ENCODE results near the gene PSMB9. TPM values are rescaled to one million over a fixed set of nuclear protein-coding genes. Genes with fewer than 3 reads are reported as not detected.

Gene PSMB9
- total and polyA plus RNA-seq, 8 donors = 5.1 to 18.1 (median 7.0) TPM

DNA sequence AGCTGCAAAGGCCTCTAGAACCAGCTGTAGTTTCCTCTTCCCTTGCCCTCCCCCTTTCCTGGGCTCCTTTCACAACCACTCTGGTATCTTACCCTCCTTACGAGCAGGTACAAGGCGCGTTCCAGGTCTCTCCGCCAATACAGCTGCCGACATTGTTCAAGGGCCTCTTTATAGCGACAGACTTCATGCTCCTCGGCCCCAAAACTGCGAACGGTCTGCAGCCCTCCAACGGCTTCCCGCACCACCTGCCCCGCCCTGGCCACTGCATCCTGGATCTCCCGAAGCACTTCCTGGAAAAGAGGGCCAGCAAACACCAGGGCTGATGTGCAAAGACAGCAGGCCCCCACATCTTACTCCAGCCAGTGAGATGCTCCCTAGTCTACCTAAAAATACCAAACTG, 21.5 kb upstream of the PSMB9 start:
- no peak for TF ChIP-seq CTCF (IDR thresholded peaks at IDR 0.05)
- FAIRE-seq (no peak), DNase-seq (no peak), ATAC-seq (no peak)
- Histone ChIP-seq H3K27ac (no peak overlapping the region), H3K9me3 (no peaks in the 10 kb centered on the region), H3K36me3 (peaks cover 0 to 8% (median 7%) of the 10 kb centered on the region in 3 donors), H3K4me1 (peaks cover 0 to under 1% (median 0%) of the 10 kb centered on the region in 3 donors), H3K27me3 (no peaks in the 10 kb centered on the region), H3K4me3 (no peak overlapping the region)
- 85 to 90% methylated on average over 13 of the region's 13 CpGs for WGBS, 2 donors
- intact Hi-C loops (cut with DNase I) = no loop called here

- Histone ChIP-seq H3K4me1 (peaks cover 0 to 3% (median 0%) of the 10 kb centered on the region in 3 donors), H3K27ac (no peak overlapping the region), H3K9me3 (no peaks in the 10 kb centered on the region), H3K4me3 (no peak overlapping the region), H3K36me3 (peaks cover 0 to 8% (median 7%) of the 10 kb centered on the region in 3 donors), H3K27me3 (no peaks in the 10 kb centered on the region)
- intact Hi-C loops (cut with DNase I) = no loop called here
- ATAC-seq (no peak), DNase-seq (no peak), FAIRE-seq (no peak)
- WGBS, 2 donors = 83 to 87% methylated on average over 5 of the region's 5 CpGs
- no peak for TF ChIP-seq CTCF (IDR thresholded peaks at IDR 0.05)
Observed at GRCh38 chr6:32833664-32834063, 20.3 kb upstream of the PSMB9 start.

DNA sequence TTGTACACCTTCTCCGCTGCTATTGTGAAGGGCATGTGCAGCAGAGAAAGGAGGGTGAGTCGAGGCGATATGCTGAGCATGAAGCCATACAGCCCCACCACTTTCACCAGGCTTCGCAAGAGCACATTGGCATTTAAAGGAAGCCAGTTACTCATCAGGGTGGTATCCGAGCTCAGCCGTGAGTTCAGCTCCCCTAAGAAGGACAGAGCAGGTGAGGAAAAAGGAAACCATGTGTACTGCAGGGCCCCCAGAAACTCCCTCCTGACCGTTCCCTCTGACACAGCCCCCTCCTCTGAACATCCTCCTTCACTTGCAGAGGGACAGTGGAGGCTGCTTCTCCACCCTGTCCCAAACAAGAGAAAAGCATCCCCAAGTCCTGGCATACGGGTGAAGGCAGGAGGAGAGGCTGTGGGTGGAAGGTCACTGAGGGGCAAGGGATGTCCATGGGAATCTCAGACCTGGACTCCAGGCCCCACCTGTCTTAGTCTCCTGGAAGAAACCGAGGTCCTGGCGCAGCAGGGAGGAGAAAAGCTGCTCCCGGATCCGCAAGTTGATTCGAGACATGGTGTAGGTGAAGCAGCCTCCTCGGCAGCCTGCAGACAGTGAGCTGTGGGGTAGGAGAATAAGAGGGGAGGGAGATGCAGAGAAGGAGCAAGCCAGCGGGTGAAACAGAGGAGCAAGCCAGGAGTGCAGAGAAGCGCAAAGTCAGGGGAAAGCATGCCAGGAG, 18.7 kb upstream of the PSMB9 start:
- no peak for DNase-seq
- 91 to 92% methylated on average over 16 of the region's 16 CpGs for WGBS, 2 donors
- intact Hi-C loops (cut with DNase I) = no loop called here
- FAIRE-seq = no peak
- Histone ChIP-seq H3K4me3 (no peak overlapping the region), H3K36me3 (peaks cover 0 to 2% (median 0%) of the 10 kb centered on the region in 3 donors), H3K9me3 (no peaks in the 10 kb centered on the region), H3K4me1 (peaks cover 0 to 3% (median 0%) of the 10 kb centered on the region in 3 donors), H3K27ac (no peak overlapping the region), H3K27me3 (no peaks in the 10 kb centered on the region)
- TF ChIP-seq CTCF (IDR thresholded peaks at IDR 0.05) = no peak
- ATAC-seq = no peak

- Histone ChIP-seq H3K27ac (no peak overlapping the region), H3K9me3 (no peaks in the 10 kb centered on the region), H3K4me1 (peaks cover 0 to 3% (median 0%) of the 10 kb centered on the region in 3 donors), H3K36me3 (no peaks in the 10 kb centered on the region), H3K4me3 (no peak overlapping the region), H3K27me3 (no peaks in the 10 kb centered on the region)
- ATAC-seq (no peak), DNase-seq (no peak), FAIRE-seq (no peak)
- intact Hi-C loops (cut with DNase I) = no loop called here
- no peak for TF ChIP-seq CTCF (IDR thresholded peaks at IDR 0.05)
- 72 to 87% methylated on average over 2 of the region's 2 CpGs for WGBS, 2 donors
Observed at GRCh38 chr6:32836873-32837272, 17.1 kb upstream of the PSMB9 start.

DNA sequence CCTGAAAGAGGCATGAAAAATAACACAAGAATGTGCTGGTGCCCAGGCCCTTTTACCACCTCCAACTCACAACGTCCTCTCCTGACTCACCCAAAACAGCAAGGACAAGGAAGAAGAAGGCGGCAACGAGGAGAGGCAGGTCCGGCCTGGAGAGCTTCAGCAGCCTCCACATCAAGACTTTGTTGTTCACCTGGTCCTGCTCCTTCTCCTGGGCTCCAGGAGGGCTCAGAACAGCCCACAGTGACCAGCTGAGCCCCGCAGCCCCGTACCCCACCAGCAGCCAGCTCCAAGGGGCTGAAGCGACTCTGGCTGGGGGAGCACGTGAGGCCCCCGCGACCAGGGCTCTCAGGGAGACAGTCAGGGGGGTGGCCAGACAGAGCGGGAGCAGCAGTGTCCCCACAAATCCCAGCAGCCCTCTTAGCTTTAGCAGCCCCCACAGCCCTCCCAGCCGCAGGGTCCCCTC, 16.3 kb upstream of the PSMB9 start:
- H3K9me3 ChIP-seq = no peaks in the 10 kb centered on the region
- ATAC-seq (peak in 1 of 4 donors; percentile 1), DNase-seq (peak in 1 of 6 donors; percentile 59), FAIRE-seq (no peak)
- WGBS, 2 donors = 34 to 40% methylated on average over 12 of the region's 12 CpGs
- no peak for TF ChIP-seq CTCF (IDR thresholded peaks at IDR 0.05)
- H3K36me3 ChIP-seq = no peaks in the 10 kb centered on the region
- peaks cover 0 to 3% (median 0%) of the 10 kb centered on the region in 3 donors for H3K4me1 ChIP-seq
- H3K4me3 ChIP-seq = peak overlapping the region; percentile 71 to 84 (median 78)
- H3K27ac ChIP-seq = peak overlapping the region; percentile 80 to 89 (median 86)
- no peaks in the 10 kb centered on the region for H3K27me3 ChIP-seq
- intact Hi-C loops (cut with DNase I) = no loop called here
